Gastroesophageal sphincter (tissue), 4 donors: Measurements from ENCODE around the gene RFX7. TPM values are rescaled to one million over a fixed set of nuclear protein-coding genes. Genes with fewer than 3 reads are reported as not detected.

Experiments used
- ATAC-seq: fragments of 150-250 bp; one replicate; pipeline ENCODE4 v1.9.1; 2016; ENCODE audit warnings: mild to moderate bottlenecking, moderate library complexity
- H3K27ac ChIP-seq, 4 donors: fragments of 200-600 bp; sonication (generic) in 3 of 4; 1 replicate in 3 of 4; 2 replicates in 1 of 4; pipeline ENCODE4 v1.5.1; 2016 to 2019
- H3K27me3 ChIP-seq: fragments of 200-600 bp; sonication (generic); one replicate; pipeline ENCODE4 v1.5.1; 2019
- H3K36me3 ChIP-seq, 2 donors: fragments of 200-600 bp; sonication (generic); one replicate each; pipeline ENCODE4 v1.5.1; 2019; ENCODE audit warnings: control low read depth in 1 of 2
- H3K4me1 ChIP-seq, 3 donors: fragments of 200-600 bp; sonication (generic); 1 replicate in 2 of 3; 2 replicates in 1 of 3; pipeline ENCODE4 v1.5.1; 2016 to 2019; ENCODE audit warnings: control low read depth in 2 of 3
- H3K4me3 ChIP-seq, 2 donors: fragments of 200-600 bp; sonication (generic); one replicate each; pipeline ENCODE4 v1.5.1; 2019; ENCODE audit warnings: mild to moderate bottlenecking in 1 of 2, moderate library complexity in 1 of 2
- H3K9me3 ChIP-seq, 3 donors: fragments of 200-600 bp; sonication (generic); one replicate each; pipeline ENCODE4 v1.5.1; 2017 to 2019; ENCODE audit warnings: control low read depth in 2 of 3
- CTCF ChIP-seq, 4 experiments: fragments of 200-600 bp in 2 of 4; fragments of 450-650 bp in 2 of 4; sonication (generic) in 1 of 4; IDR thresholded peaks; one replicate each; pipeline ENCODE4 v1.5.1; 2017 to 2019; ENCODE audit warnings: antibody characterized with exemption in 4 of 4, mild to moderate bottlenecking in 2 of 4, moderate library complexity in 2 of 4
- EP300 ChIP-seq: sonication (generic); formaldehyde crosslinking; IDR thresholded peaks from one replicate; pipeline ENCODE4 v1.6.1; 2017; ENCODE audit warnings: antibody characterized with exemption, mild to moderate bottlenecking
- POLR2A ChIP-seq, 2 donors: fragments of 450-650 bp; IDR thresholded peaks; one replicate each; pipeline ENCODE4 v1.6.1; 2017; ENCODE audit warnings: antibody characterized with exemption in 2 of 2, mild to moderate bottlenecking in 2 of 2, moderate library complexity in 1 of 2
- POLR2AphosphoS5 ChIP-seq: sonication (generic); formaldehyde crosslinking; IDR thresholded peaks from one replicate; pipeline ENCODE4 v1.6.1; 2017; ENCODE audit warnings: antibody characterized with exemption
- WGBS, 2 donors: methylation state at CpG; one replicate each; pipeline ENCODE4 v1.1.5; 2018; ENCODE audit warnings: low coverage in 1 of 2; 5-methylcytosine and 5-hydroxymethylcytosine counted together
- total RNA-seq, 4 donors: library from RNA; depleted of rRNA; stranded (reverse); fragments of >200 nt; gene quantifications; one replicate each; pipeline ENCODE4 v1.1.0, GENCODE V29; 2016

RFX7 gene
- total RNA-seq, 4 donors from 2014 or later, result 5.9 to 8.7 (median 7.2) TPM

- Histone ChIP-seq H3K4me1 (peaks cover 0 to 5% (median 0%) of the 10 kb centered on the region in 3 donors), H3K36me3 (no peaks in the 10 kb centered on the region), H3K27me3 (no peaks in the 10 kb centered on the region), H3K9me3 (peaks cover 0 to 9% (median 0%) of the 10 kb centered on the region in 3 donors), H3K4me3 (no peak overlapping the region), H3K27ac (no peak overlapping the region)
- no peak for TF ChIP-seq CTCF (IDR thresholded peaks at IDR 0.05)
- TF ChIP-seq POLR2A (IDR thresholded peaks at IDR 0.05), result no peak
- TF ChIP-seq POLR2AphosphoS5, result no peak
- TF ChIP-seq EP300, result no peak
- no peak for ATAC-seq
- WGBS, 2 donors, result no CpG with 5 or more reads among the region's 6 CpGs
Measured at GRCh38 chr15:56150204-56150603, 93.5 kb downstream of the RFX7 start.

- no peak for ATAC-seq
- no peak for TF ChIP-seq POLR2AphosphoS5
- no peak for TF ChIP-seq POLR2A (IDR thresholded peaks at IDR 0.05)
- TF ChIP-seq EP300, result no peak
- no peak for TF ChIP-seq CTCF (IDR thresholded peaks at IDR 0.05)
- Histone ChIP-seq H3K27ac (no peak overlapping the region), H3K4me3 (no peak overlapping the region), H3K27me3 (no peaks in the 10 kb centered on the region), H3K36me3 (peaks cover 0 to 1% of the 10 kb centered on the region in 2 donors), H3K4me1 (peaks cover 0 to 12% (median 0%) of the 10 kb centered on the region in 3 donors), H3K9me3 (peaks cover 0 to 4% (median 0%) of the 10 kb centered on the region in 3 donors)
- WGBS, 2 donors, result 71 to 93% methylated on average over 3 of the region's 3 CpGs
Measured at GRCh38 chr15:56148064-56148463, 95.6 kb downstream of the RFX7 start.

- H3K9me3 ChIP-seq, result peaks cover 0 to 4% (median 0%) of the 10 kb centered on the region in 3 donors
- WGBS, 2 donors, result 59 to 64% methylated on average over 1 of the region's 1 CpG
- no peak for ATAC-seq
Measured at GRCh38 chr15:56146756-56147155, 96.9 kb downstream of the RFX7 start.

DNA sequence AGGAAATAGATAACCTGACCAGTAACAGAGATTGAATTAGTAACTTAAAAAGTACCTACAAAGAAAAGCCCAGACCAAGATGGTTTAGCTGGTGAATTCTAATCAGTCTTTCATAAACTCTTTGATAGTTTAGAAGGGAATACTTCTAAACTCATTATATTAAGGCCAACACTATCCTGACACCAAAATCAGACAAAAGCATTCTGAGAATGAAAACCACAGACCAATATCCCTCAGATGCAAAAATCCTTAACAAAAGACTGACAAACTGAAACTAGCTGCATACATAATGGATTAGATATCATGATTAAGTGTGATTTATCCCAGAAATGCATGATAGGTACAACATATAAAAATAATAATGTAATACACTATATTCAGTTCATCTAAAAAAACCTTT is 115.6 kb downstream of the RFX7 start:
- Histone ChIP-seq H3K27ac (no peak overlapping the region), H3K4me3 (no peak overlapping the region), H3K9me3 (peaks cover 0 to 22% (median 2%) of the 10 kb centered on the region in 3 donors), H3K36me3 (peaks cover 0 to 34% of the 10 kb centered on the region in 2 donors), H3K4me1 (no peaks in the 10 kb centered on the region), H3K27me3 (no peaks in the 10 kb centered on the region)
- TF ChIP-seq EP300 (no peak), POLR2AphosphoS5 (no peak), CTCF (IDR thresholded peaks at IDR 0.05) (no peak), POLR2A (IDR thresholded peaks at IDR 0.05) (no peak)
- ATAC-seq, result no peak

More at GRCh38 chr15:56146756-56147155, 96.9 kb downstream of the RFX7 start:
- Histone ChIP-seq H3K4me3 (no peak overlapping the region), H3K27ac (no peak overlapping the region), H3K27me3 (no peaks in the 10 kb centered on the region), H3K36me3 (peaks cover 0 to 15% of the 10 kb centered on the region in 2 donors), H3K4me1 (peaks cover 0 to 12% (median 0%) of the 10 kb centered on the region in 3 donors)
- no peak for TF ChIP-seq EP300
- no peak for TF ChIP-seq POLR2AphosphoS5
- TF ChIP-seq CTCF (IDR thresholded peaks at IDR 0.05), result no peak
- TF ChIP-seq POLR2A (IDR thresholded peaks at IDR 0.05), result no peak

DNA sequence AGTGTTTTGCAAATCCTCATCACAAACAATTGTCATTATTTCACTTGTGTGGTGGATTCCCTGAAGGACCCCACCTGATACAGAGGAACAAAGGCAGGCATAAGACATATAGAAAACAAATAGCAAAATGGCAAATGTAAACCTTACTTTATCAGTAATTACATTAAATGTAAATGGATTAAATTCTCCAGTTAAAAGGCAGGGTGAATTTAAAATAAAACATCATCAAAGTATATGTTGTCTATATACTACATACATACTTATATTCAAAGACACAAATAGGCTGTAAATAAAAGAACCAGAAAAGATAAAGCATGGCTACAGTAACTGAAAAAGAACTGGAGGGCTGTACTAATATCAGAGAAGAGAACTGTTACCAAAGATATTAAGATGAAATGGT is 117.3 kb downstream of the RFX7 start:
- Histone ChIP-seq H3K27me3 (no peaks in the 10 kb centered on the region), H3K4me3 (no peak overlapping the region), H3K9me3 (peaks cover 0 to 22% (median 2%) of the 10 kb centered on the region in 3 donors), H3K27ac (no peak overlapping the region), H3K36me3 (peaks cover 0 to 37% of the 10 kb centered on the region in 2 donors), H3K4me1 (no peaks in the 10 kb centered on the region)
- ATAC-seq, result no peak
- TF ChIP-seq EP300 (no peak), POLR2A (IDR thresholded peaks at IDR 0.05) (no peak), POLR2AphosphoS5 (no peak), CTCF (IDR thresholded peaks at IDR 0.05) (no peak)
